Lower lobe of right lung (tissue), 2 donors: ENCODE results near the gene RMI2. TPM values are rescaled to one million over a fixed set of nuclear protein-coding genes. Genes with fewer than 3 reads are reported as not detected.

Experiments
- ATAC-seq, 2 donors: fragments of 200-7000 bp; cut with Tn5 transposase; one replicate each; pipeline ENCODE4 v1.9.1; 2020 to 2022; ENCODE audit warnings: mild to moderate bottlenecking in 2 of 2, moderate library complexity in 2 of 2
- DNase-seq: peaks from one replicate; pipeline ENCODE4 v3.0.0-alpha.2; 2020
- H3K27ac ChIP-seq: fragments of 200-600 bp; one replicate; pipeline ENCODE4 v1.8.0; 2022
- H3K27me3 ChIP-seq: fragments of 200-600 bp; one replicate; pipeline ENCODE4 v1.8.0; 2022; ENCODE audit warnings: low read depth
- H3K36me3 ChIP-seq: fragments of 200-600 bp; one replicate; pipeline ENCODE4 v1.8.0; 2022; ENCODE audit warnings: mild to moderate bottlenecking
- H3K4me1 ChIP-seq: fragments of 200-600 bp; one replicate; pipeline ENCODE4 v1.8.0; 2022
- H3K4me3 ChIP-seq: fragments of 200-600 bp; one replicate; pipeline ENCODE4 v1.8.0; 2022; ENCODE audit warnings: mild to moderate bottlenecking
- H3K9me3 ChIP-seq: fragments of 200-600 bp; one replicate; pipeline ENCODE4 v1.8.0; 2022
- CTCF ChIP-seq: fragments of 200-600 bp; IDR thresholded peaks from one replicate; pipeline ENCODE4 v1.8.0; 2022; ENCODE audit warnings: antibody characterized with exemption, mild to moderate bottlenecking
- intact Hi-C: fragments of 100-400 bp; cut with DNase I; formaldehyde crosslinking; loops from one replicate; pipeline ENCODE4 v1.11.0; 2022
- total RNA-seq: library from RNA; stranded (reverse); fragmentation: NEBNext Ultra II Directional; extraction: Animal tissue kit (Norgen Biotek cat#: 25700); gene quantifications from one replicate; pipeline ENCODE4 v1.2.1, GENCODE V29; 2021
- donor health status: DM: no; HTN: yes; CAD: no; lungs with severe emphysema.

RMI2 gene
- total RNA-seq, 1 donor from 2014 or later, result 1.7 TPM

DNA sequence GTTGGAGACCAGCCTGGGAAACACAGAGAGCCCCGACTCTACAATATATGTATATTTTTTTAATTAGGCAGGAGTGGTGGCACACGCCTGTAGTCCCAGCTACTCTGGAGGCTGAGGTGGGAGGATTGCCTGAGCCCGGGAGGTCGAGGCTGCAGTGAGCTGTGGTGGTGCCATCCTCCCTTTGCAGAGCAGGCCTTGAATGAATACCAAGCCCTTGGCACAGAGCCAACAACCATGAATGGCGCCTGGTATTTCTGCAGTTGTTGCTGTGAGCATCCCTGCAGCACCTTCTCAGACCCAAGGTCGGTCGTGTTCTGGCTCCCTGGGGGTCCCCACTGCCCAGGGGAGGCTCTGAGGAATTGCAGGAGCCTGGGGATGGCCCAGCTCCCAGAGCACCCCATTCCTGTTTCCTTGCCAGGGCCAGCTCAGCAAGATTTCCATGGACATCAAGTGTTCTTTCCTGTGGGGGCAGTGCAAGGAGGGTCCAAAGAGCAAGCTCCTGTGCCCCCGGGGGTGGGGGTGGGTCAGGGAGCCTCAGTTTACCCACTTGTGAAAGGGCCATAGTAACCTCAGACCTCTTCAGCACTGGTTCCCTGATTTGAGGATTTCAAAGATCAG, 25.6 kb upstream of the RMI2 start:
- TF ChIP-seq CTCF, result no peak
- Histone ChIP-seq H3K4me3 (no peak overlapping the region), H3K27me3 (no peaks in the 10 kb centered on the region), H3K27ac (no peak overlapping the region), H3K9me3 (no peaks in the 10 kb centered on the region), H3K4me1 (no peaks in the 10 kb centered on the region), H3K36me3 (no peaks in the 10 kb centered on the region)
- intact Hi-C loops, result no loop called here
- DNase-seq (no peak), ATAC-seq (no peak)

- H3K27me3 ChIP-seq, result no peaks in the 10 kb centered on the region
- DNase-seq, result no peak
- no peaks in the 10 kb centered on the region for H3K9me3 ChIP-seq
- H3K36me3 ChIP-seq, result no peaks in the 10 kb centered on the region
- ATAC-seq, result no peak
- no peaks in the 10 kb centered on the region for H3K4me1 ChIP-seq
- H3K27ac ChIP-seq, result no peak overlapping the region
- intact Hi-C loops, result no loop called here
- no peak overlapping the region for H3K4me3 ChIP-seq
- no peak for TF ChIP-seq CTCF
Measured at GRCh38 chr16:11320170-11320569, 25.1 kb upstream of the RMI2 start.

DNA sequence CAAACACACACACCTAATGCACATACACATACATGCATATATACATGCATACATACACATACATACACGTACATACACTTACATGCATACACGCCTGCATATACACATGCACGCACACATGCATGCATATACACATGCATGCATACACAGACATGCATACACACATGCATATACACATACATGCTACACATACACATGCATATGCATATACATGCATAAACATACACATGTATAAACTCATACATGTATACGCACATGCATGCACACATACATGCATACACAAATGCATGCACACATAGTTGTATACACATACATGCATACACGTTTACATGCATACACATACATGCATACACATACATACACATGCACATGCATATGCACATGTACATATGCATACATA, 23.6 kb upstream of the RMI2 start:
- DNase-seq (no peak), ATAC-seq (no peak)
- Histone ChIP-seq H3K4me1 (no peaks in the 10 kb centered on the region), H3K4me3 (no peak overlapping the region), H3K9me3 (no peaks in the 10 kb centered on the region), H3K36me3 (no peaks in the 10 kb centered on the region), H3K27me3 (no peaks in the 10 kb centered on the region), H3K27ac (no peak overlapping the region)
- intact Hi-C loops, result no loop called here
- no peak for TF ChIP-seq CTCF

DNA sequence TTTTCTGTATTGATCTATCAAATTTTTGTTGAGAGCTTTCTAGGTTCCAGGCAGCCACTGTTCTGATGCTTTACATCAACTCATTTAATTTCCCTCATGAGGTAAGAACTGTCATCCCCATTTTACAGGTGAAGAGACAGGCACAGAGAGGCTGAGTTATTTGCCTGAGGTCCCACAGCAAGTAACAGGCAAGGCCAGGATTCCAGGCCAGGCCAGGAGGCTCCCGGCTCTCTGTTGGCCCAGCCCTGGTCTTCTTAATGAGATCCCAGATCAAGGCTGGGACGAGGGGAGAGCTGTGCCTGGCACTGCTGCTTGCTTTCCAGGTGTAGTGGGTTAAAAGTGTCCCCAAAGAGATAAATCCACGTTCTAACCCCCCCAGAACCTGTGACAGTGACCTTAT, 22.4 kb upstream of the RMI2 start:
- Histone ChIP-seq H3K27me3 (no peaks in the 10 kb centered on the region), H3K4me1 (peaks cover 4% of the 10 kb centered on the region), H3K36me3 (no peaks in the 10 kb centered on the region), H3K27ac (no peak overlapping the region), H3K4me3 (no peak overlapping the region), H3K9me3 (no peaks in the 10 kb centered on the region)
- no peak for TF ChIP-seq CTCF
- no peak for ATAC-seq
- intact Hi-C loops, result no loop called here
- DNase-seq, result no peak

DNA sequence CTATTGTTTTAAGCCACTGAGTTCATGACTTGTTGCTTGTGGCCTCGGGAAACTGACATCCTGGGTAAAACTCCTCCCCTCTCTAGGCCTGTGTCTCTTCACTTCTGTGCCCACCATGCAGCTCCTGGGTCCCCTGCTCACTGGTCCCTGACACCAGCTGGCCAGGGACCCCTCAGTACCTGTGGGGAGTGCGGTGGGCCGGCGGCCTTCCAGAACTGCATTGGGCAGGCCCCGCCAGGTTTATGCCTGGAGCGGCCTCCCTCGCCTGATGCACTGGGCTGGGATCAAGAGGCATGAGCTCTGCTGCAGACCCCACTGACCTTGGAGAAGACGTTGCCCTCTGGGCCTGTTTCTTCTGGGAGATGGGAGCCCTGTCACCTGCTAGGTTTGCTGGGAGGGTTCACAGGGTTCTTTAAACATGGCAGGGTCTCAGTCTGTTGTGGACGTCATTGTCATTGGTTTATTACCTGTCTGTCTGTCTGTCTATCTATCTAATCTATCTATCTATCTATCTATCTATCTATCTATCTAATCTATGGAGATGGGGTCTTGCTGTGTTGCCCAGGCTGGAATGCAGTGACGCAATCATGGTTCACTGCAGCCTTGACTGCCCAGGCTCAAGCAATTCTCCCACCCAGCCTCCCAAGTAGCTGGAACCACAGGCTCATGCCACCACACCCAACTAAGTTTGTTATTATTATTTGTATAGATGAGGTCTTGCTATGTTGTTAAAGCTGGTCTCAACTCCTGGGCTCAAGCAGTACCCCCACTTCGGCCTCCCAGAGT, 21.5 kb upstream of the RMI2 start:
- no peak for TF ChIP-seq CTCF
- no peak overlapping the region for H3K4me3 ChIP-seq
- no peaks in the 10 kb centered on the region for H3K36me3 ChIP-seq
- intact Hi-C loops, result no loop called here
- ATAC-seq, result no peak
- H3K9me3 ChIP-seq, result no peaks in the 10 kb centered on the region
- peaks cover 13% of the 10 kb centered on the region for H3K4me1 ChIP-seq
- no peak for DNase-seq
- no peak overlapping the region for H3K27ac ChIP-seq
- no peaks in the 10 kb centered on the region for H3K27me3 ChIP-seq
